T1000 (cell line): Measurements from ENCODE around the gene FUT3.
A peak's percentile ranks its signal among the peaks of the same experiment; 100 is the strongest.
"Not testable (repeated sequence)": the region's sequence is repeated elsewhere in the genome, so short reads cannot be mapped to it uniquely, and the experiment has no call there.

Experiments used
- DNase-seq: peaks from one replicate; lab custom pipeline; 2025; ENCODE audit warnings: mixed read lengths; lab: John Stamatoyannopoulos, UW

Gene FUT3

GRCh38 chr19:5847846-5848245, 3.4 kb downstream of the FUT3 start:
- not testable (repeated sequence) for DNase-seq

- DNase-seq: no peak
These were observed 6.5 kb downstream of the FUT3 start for GRCh38 chr19:5844456-5845433.

GRCh38 chr19:5843295-5843927, 7.8 kb downstream of the FUT3 start:
- DNase-seq: no peak

- DNase-seq: not testable (repeated sequence)
These were observed 9.5 kb downstream of the FUT3 start for GRCh38 chr19:5841735-5842111.

- DNase-seq: no peak
These were observed 11.9 kb downstream of the FUT3 start, which contains the start of gene FUT6 for GRCh38 chr19:5839065-5840017. Gene FUT6 (minus strand): TSS chr19:5839702. CDS start chr19:5832567, 7,135 bp downstream.

- DNase-seq: no peak
These were observed 12.7 kb downstream of the FUT3 start for GRCh38 chr19:5838353-5839064.

GRCh38 chr19:5837761-5838352, 13.4 kb downstream of the FUT3 start:
- DNase-seq: no peak

GRCh38 chr19:5832527-5833216, 18.6 kb downstream of the FUT3 start:
- no peak for DNase-seq

GRCh38 chr19:5832061-5832460, 19.2 kb downstream of the FUT3 start:
- DNase-seq: no peak

GRCh38 chr19:5831159-5831558, 20.1 kb downstream of the FUT3 start:
- DNase-seq: no peak

- no peak for DNase-seq
These were observed 21.5 kb downstream of the FUT3 start for GRCh38 chr19:5829567-5830310.

GRCh38 chr19:5828661-5829566, 22.3 kb downstream of the FUT3 start:
- DNase-seq: no peak

GRCh38 chr19:5827891-5828660, 23.2 kb downstream of the FUT3 start:
- peak; percentile 94 for DNase-seq

- no peak for DNase-seq
These were observed 23.8 kb downstream of the FUT3 start for GRCh38 chr19:5827342-5827890.

- DNase-seq: peak; percentile 34
These were observed 24.5 kb downstream of the FUT3 start for GRCh38 chr19:5826531-5827341.

GRCh38 chr19:5825178-5825577, 26.1 kb downstream of the FUT3 start:
- no peak for DNase-seq
